ENCODE measurements around the gene NEGR1. TPM values are rescaled to one million over a fixed set of nuclear protein-coding genes. Genes with fewer than 3 reads are reported as not detected.

NEGR1 gene
- total and polyA plus RNA-seq, 9 of the 15 experiments (the other 6 are each of a cell fraction or from before 2014, with no cell fraction given): not detected

GRCh38 chr1:71647513-71648300 is 634.6 kb downstream of the NEGR1 start:
- intact Hi-C loops (cut with micrococcal nuclease): no loop called here
- CTCF ChIA-PET (ENCODE audit: low intra/inter-chr PET ratio): no interaction called here
- no TSS peak for BruUV-seq (replicated peaks)
- no peak for TF ChIP-seq SMARCE1 (IDR thresholded peaks at IDR 0.05)
- no peak for TF ChIP-seq BRF2 (IDR thresholded peaks at IDR 0.05; ENCODE audit: borderline replicate concordance, insufficient read depth, insufficient read length)
- no peak for TF ChIP-seq PCBP1 (IDR thresholded peaks at IDR 0.05; ENCODE audit: low read depth, low read length, poor library complexity, severe bottlenecking)
- no peak for TF ChIP-seq ZNF592 (IDR thresholded peaks at IDR 0.05)
- TF ChIP-seq GTF2F1 (IDR thresholded peaks at IDR 0.05; ENCODE audit: low read depth, low read length): no peak
- TF ChIP-seq DDX20 (tag; IDR thresholded peaks at IDR 0.05; ENCODE audit: low read depth): no peak
- no peak for TF ChIP-seq E2F4 (CRISPR knock-in tag; IDR thresholded peaks at IDR 0.05; ENCODE audit: low read depth)
- no peak for TF ChIP-seq ZNF347 (CRISPR knock-in tag; IDR thresholded peaks at IDR 0.05; ENCODE audit: low read depth)
- no peak for TF ChIP-seq HDAC6 (IDR thresholded peaks at IDR 0.05; ENCODE audit: low read depth, low read length)
- TF ChIP-seq EZH2 (IDR thresholded peaks at IDR 0.05; ENCODE audit: borderline replicate concordance, low read depth, low read length): no peak
- TF ChIP-seq NFE2L1 (tag; IDR thresholded peaks at IDR 0.05; ENCODE audit: borderline replicate concordance, low read depth): no peak
- TF ChIP-seq ZBTB43 (CRISPR knock-in tag; IDR thresholded peaks at IDR 0.05): no peak

More at GRCh38 chr1:71647513-71648300, 634.6 kb downstream of the NEGR1 start:
- ATAC-seq (no peak), DNase-seq (ENCODE audit: extremely low read depth in 1 of 4, low spot score in 3 of 4) (no peak), FAIRE-seq (no peak)
- Histone ChIP-seq H3K79me2 (ENCODE audit: control insufficient read depth, insufficient read depth, low read length) (no peaks in the 10 kb centered on the region), H3K4me2 (ENCODE audit: insufficient read depth, low read length) (no peak overlapping the region), H3K36me3 (ENCODE audit: control insufficient read depth, insufficient read depth, low read length) (no peaks in the 10 kb centered on the region), H2AFZ (ENCODE audit: low read depth, low read length) (no peak overlapping the region), H3K9me3 (replicated peaks; ENCODE audit: control insufficient read depth, insufficient read depth, low read depth, low read length) (no peaks in the 10 kb centered on the region), H4K20me1 (replicated peaks; ENCODE audit: control insufficient read depth, insufficient read depth, low read length) (no peaks in the 10 kb centered on the region), H3K4me1 (replicated peaks in 1 of 2; ENCODE audit: control insufficient read depth in 2 of 2, insufficient read depth in 2 of 2, low read length in 2 of 2) (no peaks in the 10 kb centered on the region), H3K9ac (ENCODE audit: insufficient read depth in 1 of 2, low read depth in 2 of 2, low read length in 2 of 2) (no peak overlapping the region), H3K27me3 (ENCODE audit: control insufficient read depth in 2 of 2, insufficient read depth in 2 of 2, low read length in 2 of 2) (no peaks in the 10 kb centered on the region), H3K27ac (ENCODE audit: extremely low read depth, low read depth, low read length) (no peak overlapping the region), H3K9me1 (ENCODE audit: control insufficient read depth, insufficient read depth, low read length) (no peaks in the 10 kb centered on the region), H3K4me3 (no peak overlapping the region)
- WGBS (ENCODE audit: insufficient coverage, low coverage, missing lambda C conversion rate): 0% methylated on average over 1 of the region's 1 CpG
- in situ Hi-C loops (cut with MboI): no loop called here
- POLR2A ChIA-PET: no interaction called here
